Nucleus accumbens (tissue), 56 donors: ENCODE measurements around the gene SIK3.

ENCODE experiments used
- DNase-seq, 56 donors: peaks; one replicate each; lab custom pipeline; 2025; lab: John Stamatoyannopoulos, UW

Gene SIK3

DNA sequence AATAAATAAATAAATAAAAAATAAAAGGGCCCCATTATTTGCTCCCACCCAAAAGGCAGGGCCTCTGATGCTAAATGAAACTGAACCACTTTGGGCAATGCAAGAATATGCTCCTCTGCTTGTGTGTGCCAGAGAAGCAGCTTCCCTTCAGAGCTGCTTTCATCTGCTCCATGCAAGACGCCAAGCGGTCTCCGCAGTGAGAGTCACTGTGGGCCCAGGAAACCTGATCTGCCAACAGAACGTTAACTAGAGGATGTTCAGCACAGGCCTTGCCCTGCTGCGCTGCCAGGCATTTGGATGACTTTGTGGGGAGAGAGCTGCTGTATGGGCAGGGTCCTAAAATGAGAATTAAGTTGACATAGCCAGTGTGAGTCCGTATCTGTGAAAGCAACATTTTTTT lies 217.1 kb downstream of the SIK3 start:
- DNase-seq, result peak in 13 of 56 donors; percentile 7 to 51 (median 29)

- DNase-seq, result peak in 4 of 56 donors; percentile 21 to 28 (median 26)
Observed at GRCh38 chr11:116879800-116880625, 218.2 kb downstream of the SIK3 start.

DNA sequence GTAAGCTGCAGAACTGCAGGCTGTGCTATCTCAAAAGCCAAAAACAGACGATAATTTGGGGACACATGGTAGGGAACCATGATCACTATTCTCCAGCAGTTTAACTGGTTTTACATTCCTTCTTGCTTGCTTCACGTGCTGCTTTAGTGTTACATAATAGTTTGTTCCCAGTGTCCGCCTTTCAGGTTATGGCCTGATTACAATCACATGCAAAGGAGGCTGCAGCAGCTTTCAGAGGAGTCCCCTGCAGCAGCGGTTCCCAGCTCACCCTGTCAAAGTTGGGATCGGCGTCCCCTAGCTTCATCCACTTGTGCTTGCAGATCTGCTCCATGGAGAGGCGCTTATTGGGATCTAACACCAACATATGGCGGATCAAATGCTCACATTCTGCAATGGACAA lies 221.6 kb downstream of the SIK3 start:
- DNase-seq, result no peak

DNA sequence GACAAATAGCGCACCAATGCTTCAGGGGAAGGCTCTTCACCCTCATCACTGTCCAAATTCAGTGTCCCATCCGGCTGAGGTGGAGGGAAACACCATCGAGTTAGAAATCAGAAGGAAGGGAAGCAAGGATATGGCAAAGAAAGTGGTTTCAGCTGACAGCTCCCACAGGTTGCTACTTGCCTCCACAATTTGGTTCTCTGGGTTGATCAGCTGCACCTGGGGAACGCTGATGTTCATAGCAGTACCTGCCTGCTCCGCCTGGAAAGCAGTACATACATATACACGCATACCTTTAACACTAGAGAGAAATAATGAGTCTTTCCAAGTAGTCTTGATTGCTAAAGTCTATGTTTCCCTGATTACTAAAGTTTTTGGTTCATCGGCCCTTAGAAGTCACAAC lies 223.0 kb downstream of the SIK3 start:
- DNase-seq, result no peak

- no peak for DNase-seq
Observed at GRCh38 chr11:116874251-116874650, 224.0 kb downstream of the SIK3 start.

DNA sequence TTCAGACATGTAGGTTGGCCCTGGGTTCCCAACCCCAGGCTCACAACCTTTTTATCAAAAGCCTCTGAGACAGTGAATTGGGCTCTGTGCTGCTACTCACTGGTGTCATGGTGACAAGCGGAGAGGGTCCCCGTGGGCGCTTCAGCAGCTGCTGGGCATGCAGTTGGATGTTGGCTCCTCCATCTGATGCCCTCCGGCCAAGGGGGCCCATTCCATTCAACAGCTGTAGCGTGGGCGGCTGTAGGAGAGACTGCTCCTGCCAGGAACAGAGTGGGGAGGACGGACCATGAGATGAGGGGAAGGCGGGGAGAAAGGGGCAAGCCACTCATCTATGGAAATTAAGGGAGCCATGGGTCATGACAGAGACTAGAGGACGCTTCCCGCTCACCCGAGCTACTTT lies 224.8 kb downstream of the SIK3 start:
- DNase-seq, result no peak

GRCh38 chr11:116871248-116871647 lies 227.0 kb downstream of the SIK3 start:
- no peak for DNase-seq

DNA sequence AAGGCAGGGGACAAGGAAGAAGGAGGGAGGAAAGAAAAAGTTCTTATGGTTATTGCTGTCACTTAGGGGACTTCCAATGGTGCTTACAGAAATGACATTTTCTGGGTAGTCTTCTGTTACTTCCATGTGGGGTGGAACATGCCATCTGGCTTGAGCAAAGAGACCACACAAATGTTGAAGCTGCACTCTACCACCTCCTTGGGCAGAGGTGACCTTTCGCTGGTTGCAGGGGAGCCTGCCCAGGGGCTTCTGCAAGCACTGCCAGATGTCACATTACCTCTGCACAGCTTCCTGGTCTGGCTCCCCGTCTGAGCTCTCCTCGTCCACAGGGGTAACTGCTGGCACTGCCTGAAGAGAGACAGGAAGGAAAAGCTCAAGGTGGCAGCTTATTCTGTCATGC lies 228.2 kb downstream of the SIK3 start:
- no peak for DNase-seq

DNA sequence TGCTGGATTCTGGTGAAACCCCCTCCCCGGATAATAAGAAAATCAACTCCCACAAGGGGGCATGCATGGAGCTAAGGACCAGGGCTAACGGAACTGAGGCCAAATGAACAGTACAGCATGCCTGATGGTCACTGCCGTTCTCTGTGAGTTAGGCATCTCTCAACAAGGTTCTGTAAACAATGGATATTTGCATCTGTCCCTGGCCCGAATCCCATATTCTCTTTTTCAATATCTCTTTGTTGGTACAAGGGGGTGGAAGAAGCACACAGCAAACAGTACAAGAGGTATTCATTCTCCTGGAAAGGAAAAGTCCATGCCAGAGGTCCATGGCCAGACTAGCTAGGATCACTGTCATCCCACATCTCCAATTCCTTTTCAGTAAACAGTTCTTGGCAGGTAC lies 228.6 kb downstream of the SIK3 start:
- peak in 14 of 56 donors; percentile 15 to 62 (median 28) for DNase-seq

DNA sequence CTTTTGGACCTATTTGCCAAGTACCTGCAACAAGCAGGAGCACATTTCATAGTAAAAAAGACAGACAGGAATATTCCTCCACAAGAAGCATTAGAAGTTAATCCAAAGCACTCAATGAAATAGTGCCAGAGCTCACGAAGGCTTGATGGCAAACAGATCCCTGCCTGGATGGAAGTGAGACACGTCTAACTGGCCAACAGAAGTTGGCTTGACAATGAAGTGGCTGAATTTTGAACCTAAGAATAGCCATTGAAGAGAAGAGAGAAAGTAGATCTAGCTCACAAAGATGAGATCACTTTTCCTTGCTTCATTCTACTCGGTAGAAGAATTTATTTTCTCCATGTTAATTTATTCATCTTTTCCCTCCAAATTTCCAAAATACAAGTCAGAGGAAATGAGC lies 230.2 kb downstream of the SIK3 start:
- no peak for DNase-seq

DNA sequence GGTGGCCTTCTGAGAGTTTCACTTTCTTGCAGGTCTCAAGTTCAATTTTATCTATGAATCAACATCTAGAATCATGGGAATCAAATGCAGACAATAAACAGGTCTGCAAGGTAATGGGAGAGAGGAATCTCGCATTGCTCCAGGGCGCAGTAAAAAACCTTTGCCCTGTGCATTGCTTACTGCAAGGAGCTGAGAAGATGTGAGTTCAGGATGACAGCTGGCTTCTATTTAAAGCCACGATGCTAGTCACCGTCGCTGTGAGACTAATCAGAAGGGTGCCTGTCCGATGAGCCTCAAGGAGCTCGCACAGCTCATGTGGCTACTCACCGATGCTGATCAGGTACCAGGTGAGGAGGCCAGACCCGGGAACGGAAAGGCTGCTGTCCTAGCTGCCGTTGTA lies 230.6 kb downstream of the SIK3 start:
- DNase-seq, result no peak

GRCh38 chr11:116866804-116867455 lies 231.3 kb downstream of the SIK3 start:
- no peak for DNase-seq

- DNase-seq, result no peak
Observed at GRCh38 chr11:116865696-116866095, 232.5 kb downstream of the SIK3 start.

DNA sequence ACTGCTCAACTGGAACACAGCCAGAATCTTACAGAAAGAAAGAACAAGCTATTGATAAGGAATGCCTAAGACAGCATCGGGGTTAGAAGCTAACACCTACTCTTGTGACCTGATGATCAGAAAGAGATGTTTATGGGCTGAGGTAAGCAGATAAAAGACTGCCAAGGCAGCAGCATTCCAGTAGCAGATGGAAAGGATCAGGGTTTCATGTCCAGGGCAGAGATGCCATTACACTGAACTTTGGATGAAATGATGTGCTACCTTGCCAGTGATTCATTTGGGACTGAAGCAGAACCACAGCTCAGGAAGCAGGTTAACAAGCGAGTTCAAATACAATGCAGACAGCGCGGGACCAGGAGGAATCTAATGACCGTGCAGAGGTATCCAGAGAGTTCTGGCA lies 233.7 kb downstream of the SIK3 start:
- DNase-seq, result no peak

DNA sequence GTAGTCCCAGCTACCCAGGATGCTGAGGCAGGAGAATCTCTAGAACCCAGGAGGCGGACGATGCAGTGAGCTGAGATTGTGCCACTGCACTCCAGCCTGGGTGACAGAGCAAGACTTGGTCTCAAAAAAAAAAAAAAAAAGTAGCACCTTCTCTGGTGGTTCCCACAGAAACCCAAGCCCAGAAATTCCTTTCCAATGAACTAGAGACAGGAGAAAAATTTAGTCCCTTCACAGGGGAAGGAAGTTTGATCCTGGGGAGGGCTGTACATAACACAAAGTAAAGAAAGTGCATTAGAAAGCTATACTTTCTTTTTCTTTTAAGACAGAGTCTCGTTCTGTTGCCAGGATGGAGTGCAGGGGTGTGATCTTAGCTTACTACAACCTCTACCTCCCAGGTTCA lies 235.3 kb downstream of the SIK3 start:
- no peak for DNase-seq

DNA sequence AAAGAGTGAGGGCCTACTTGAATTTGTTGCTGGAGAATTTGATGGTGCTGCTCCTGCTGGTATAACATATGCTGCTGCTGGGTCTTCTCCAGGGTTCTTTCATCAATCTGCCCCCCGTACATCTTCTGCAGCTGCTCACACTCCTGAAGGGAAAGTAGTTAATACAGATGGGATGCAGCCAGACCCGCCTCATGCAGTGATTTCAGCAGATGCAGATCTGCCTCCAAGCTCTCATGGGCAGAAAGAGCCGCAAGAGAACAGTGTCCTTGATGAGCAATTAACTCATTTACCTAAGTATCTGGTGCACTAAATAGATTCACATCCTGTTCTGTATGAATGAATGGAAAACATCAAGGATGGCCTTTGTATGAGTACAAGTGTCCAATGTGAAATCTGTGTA lies 236.0 kb downstream of the SIK3 start:
- DNase-seq, result no peak

DNA sequence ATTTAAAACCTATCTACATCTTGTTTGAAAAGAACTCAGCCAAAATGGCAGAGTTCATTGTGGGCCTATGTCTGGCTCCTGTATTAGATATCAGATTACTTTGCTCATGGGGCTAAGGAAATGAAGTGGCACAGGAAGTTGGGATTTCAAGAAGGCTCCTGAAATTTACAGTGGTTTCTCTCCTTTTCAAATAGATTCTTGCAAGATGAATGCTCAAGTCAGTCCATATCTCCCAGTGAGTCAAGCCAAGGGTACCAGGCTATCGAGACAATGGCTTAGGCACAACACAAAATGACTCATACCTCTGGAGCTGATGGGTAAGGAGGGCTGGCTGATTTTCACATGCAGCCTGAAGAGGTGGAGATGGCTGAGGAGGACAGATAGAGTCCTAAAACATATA lies 236.7 kb downstream of the SIK3 start:
- no peak for DNase-seq

GRCh38 chr11:116860303-116860702 lies 237.9 kb downstream of the SIK3 start:
- DNase-seq, result no peak

GRCh38 chr11:116859175-116859574 lies 239.1 kb downstream of the SIK3 start:
- DNase-seq, result no peak

- no peak for DNase-seq
Observed at GRCh38 chr11:116857936-116858335, 240.3 kb downstream of the SIK3 start.

DNA sequence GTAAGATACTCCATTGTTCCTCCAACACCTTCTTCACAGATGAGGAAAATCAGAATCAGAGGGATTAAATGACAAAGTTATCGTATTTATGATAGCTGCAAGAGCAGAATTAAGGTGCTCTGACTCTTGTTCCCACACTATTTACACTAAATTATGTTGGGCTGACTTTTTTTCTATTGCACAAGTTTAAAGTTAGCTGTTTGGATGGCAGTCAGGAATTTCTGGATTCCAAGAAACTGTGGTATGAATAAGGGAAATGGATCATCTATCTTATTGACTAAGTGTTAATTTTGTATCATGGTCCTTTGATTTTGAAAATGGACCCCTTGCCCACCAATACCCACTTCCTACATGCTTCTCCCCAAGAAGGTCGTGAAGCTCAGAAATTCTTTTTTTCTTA lies 240.9 kb downstream of the SIK3 start:
- no peak for DNase-seq

DNA sequence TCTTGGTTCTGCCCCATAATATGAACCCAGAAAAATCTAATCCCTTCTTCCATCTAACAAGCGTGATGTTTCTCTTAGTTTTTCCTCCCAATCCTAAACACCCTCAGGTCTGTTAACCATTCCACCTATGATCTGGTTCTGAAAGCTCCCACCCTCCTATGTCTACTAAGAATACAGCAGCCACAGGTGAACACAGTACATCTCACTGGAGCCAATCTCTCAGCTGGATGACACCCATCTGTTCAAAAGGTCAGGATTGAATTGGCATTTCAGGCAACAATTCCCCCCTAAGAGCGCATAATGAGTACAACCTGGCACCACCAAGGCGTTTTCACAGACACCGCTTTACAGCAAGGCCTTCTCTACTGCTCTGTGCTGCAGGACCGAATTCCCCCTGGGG lies 241.8 kb downstream of the SIK3 start:
- DNase-seq, result no peak
